ENCODE results near the gene ZNF451. TPM values are rescaled to one million over a fixed set of nuclear protein-coding genes. Genes with fewer than 3 reads are reported as not detected.
"Not testable (repeated sequence)": the region's sequence is repeated elsewhere in the genome, so short reads cannot be mapped to it uniquely, and the experiment has no call there.

ZNF451 gene
- total RNA-seq, 1 experiment from 2014 or later, result 62.3 TPM

DNA sequence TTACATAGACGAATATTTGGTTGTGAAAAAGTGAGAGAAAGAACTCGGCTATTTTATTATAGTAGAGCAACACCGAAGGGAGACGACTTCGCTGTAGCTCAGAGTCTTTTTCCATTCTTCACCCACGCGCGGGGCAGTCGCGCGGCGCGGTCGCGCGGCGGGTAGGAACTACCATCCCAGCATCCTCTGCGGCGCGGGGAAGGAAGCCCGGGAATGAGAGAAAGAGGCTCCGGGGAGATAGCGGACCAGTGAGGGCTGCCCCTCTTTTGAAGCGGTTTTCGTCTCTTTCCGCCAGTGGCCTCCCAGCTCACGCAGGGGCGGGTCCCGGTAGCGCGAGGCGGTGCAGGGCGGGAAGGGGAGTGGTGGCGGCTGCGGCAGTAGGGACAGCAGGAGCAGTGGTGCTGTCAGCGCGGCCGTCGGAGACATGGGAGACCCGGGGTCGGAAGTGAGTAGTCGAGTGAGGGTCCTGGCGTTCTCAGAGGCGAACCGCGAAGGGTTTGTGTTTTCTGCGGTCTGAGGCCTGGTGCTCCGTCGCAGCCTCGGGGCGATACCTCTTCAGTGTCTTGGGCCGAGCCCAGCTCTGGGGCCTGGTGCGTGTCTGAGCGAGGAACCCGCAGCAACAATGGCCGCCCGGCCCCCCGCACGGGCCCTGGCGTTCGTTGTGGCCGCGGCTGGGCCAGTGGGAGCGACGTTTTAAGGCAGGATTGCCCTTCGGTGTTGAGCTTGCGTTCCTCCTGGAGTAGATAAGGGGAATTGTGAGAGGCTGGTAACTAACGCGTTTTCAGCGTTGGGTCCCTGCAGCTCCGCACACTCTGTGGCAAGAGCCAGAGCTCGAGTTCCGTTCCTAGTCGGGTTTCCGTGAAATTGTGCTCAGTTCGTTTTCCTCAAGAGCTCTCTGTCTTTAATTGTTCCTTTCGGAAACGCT is 43.4 kb upstream of the ZNF451 start, which contains the start of gene KIAA1586:
TSS of gene KIAA1586 (plus strand) at position 362 of the 925 bp plus-strand sequence. CDS start at position 425, 63 bp downstream.
- peaks cover 19% of the 10 kb centered on the region for H3K36me3 Mint-ChIP-seq (ENCODE audit: insufficient read depth, unreplicated experiment)
- H3K27me3 Mint-ChIP-seq (ENCODE audit: insufficient read depth, unreplicated experiment); H3K9me3 Mint-ChIP-seq (ENCODE audit: unreplicated experiment); CTCF ChIA-PET; H3K4me1 ChIP-seq; H3K36me3 ChIP-seq (ENCODE audit: control insufficient read depth, insufficient read depth, low read length); H3K9me3 ChIP-seq; H3K27me3 ChIP-seq (replicated peaks; ENCODE audit: control insufficient read depth, insufficient read depth, low read length); BruUV-seq (replicated peaks); H3K4me1 Mint-ChIP-seq (ENCODE audit: low read depth, unreplicated experiment): not testable (repeated sequence)
- DNase-seq, result peak; percentile 90 to 91
- POLR2A ChIA-PET, result interaction anchor here (0.6 kb wide), 1 partner anchor 78 kb away, joined by 10 read pairs; no protein-coding TSS in a partner anchor
- intact Hi-C loops (cut with micrococcal nuclease; ENCODE audit: unreplicated experiment), result loop anchor here (2.0 to 5.0 kb wide), 2 partner anchors 41 to 126 kb away; partner anchors contain the start of gene BAG2
- peak within 1 kb of the TSS; percentile 62 for H3K4me3 ChIP-seq (ENCODE audit: low read depth, low read length)
- peak within 1 kb of the TSS; percentile 73 for H3K27ac Mint-ChIP-seq (ENCODE audit: unreplicated experiment)
- peak within 1 kb of the TSS; percentile 92 for H3K4me3 Mint-ChIP-seq (ENCODE audit: unreplicated experiment)

GRCh38 chr6:57047257-57047585 is 42.8 kb upstream of the ZNF451 start:
- DNase-seq; H3K9me3 Mint-ChIP-seq (ENCODE audit: unreplicated experiment); H3K27me3 ChIP-seq (replicated peaks; ENCODE audit: control insufficient read depth, insufficient read depth, low read length); CTCF ChIA-PET; H3K27ac Mint-ChIP-seq (ENCODE audit: unreplicated experiment); POLR2A ChIA-PET; H3K4me3 ChIP-seq (ENCODE audit: low read depth, low read length); H3K4me3 Mint-ChIP-seq (ENCODE audit: unreplicated experiment); H3K4me1 Mint-ChIP-seq (ENCODE audit: low read depth, unreplicated experiment); H3K27me3 Mint-ChIP-seq (ENCODE audit: insufficient read depth, unreplicated experiment); H3K9me3 ChIP-seq; H3K36me3 ChIP-seq (ENCODE audit: control insufficient read depth, insufficient read depth, low read length); H3K4me1 ChIP-seq; BruUV-seq (replicated peaks): not testable (repeated sequence)
- intact Hi-C loops (cut with micrococcal nuclease; ENCODE audit: unreplicated experiment), result loop anchor here (2.0 to 5.0 kb wide), 2 partner anchors 40 to 126 kb away; partner anchors contain the start of gene BAG2
- peaks cover 19% of the 10 kb centered on the region for H3K36me3 Mint-ChIP-seq (ENCODE audit: insufficient read depth, unreplicated experiment)

GRCh38 chr6:57047859-57048258 is 42.1 kb upstream of the ZNF451 start:
- CTCF ChIA-PET; H3K9me3 Mint-ChIP-seq (ENCODE audit: unreplicated experiment); H3K36me3 ChIP-seq (ENCODE audit: control insufficient read depth, insufficient read depth, low read length); H3K4me3 ChIP-seq (ENCODE audit: low read depth, low read length); POLR2A ChIA-PET; BruUV-seq (replicated peaks); DNase-seq; H3K4me1 ChIP-seq; H3K4me1 Mint-ChIP-seq (ENCODE audit: low read depth, unreplicated experiment); H3K27ac Mint-ChIP-seq (ENCODE audit: unreplicated experiment); H3K27me3 ChIP-seq (replicated peaks; ENCODE audit: control insufficient read depth, insufficient read depth, low read length); H3K27me3 Mint-ChIP-seq (ENCODE audit: insufficient read depth, unreplicated experiment); H3K9me3 ChIP-seq: not testable (repeated sequence)
- intact Hi-C loops (cut with micrococcal nuclease; ENCODE audit: unreplicated experiment), result loop anchor here (2.0 to 5.0 kb wide), 2 partner anchors 39 to 125 kb away; partner anchors contain the start of gene BAG2
- Mint-ChIP-seq H3K36me3 (ENCODE audit: insufficient read depth, unreplicated experiment) (peaks cover 23% of the 10 kb centered on the region), H3K4me3 (ENCODE audit: unreplicated experiment) (peak overlapping the region; percentile 8)

- Histone ChIP-seq H3K36me3 (ENCODE audit: control insufficient read depth, insufficient read depth, low read length) (no peaks in the 10 kb centered on the region), H3K4me3 (ENCODE audit: low read depth, low read length) (no peak overlapping the region), H3K9me3 (no peaks in the 10 kb centered on the region), H3K4me1 (0 out of 2 replicates have a peak, but pooled peaks cover 5% of the 10 kb centered on the region), H3K27me3 (replicated peaks; ENCODE audit: control insufficient read depth, insufficient read depth, low read length) (no peaks in the 10 kb centered on the region)
- TF ChIP-seq, protein P1, sequence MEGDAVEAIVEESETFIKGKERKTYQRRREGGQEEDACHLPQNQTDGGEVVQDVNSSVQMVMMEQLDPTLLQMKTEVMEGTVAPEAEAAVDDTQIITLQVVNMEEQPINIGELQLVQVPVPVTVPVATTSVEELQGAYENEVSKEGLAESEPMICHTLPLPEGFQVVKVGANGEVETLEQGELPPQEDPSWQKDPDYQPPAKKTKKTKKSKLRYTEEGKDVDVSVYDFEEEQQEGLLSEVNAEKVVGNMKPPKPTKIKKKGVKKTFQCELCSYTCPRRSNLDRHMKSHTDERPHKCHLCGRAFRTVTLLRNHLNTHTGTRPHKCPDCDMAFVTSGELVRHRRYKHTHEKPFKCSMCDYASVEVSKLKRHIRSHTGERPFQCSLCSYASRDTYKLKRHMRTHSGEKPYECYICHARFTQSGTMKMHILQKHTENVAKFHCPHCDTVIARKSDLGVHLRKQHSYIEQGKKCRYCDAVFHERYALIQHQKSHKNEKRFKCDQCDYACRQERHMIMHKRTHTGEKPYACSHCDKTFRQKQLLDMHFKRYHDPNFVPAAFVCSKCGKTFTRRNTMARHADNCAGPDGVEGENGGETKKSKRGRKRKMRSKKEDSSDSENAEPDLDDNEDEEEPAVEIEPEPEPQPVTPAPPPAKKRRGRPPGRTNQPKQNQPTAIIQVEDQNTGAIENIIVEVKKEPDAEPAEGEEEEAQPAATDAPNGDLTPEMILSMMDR (IDR thresholded peaks at IDR 0.05; ENCODE audit: insufficient read depth in 1 of 2, low read depth in 1 of 2, low read length in 1 of 2, severe bottlenecking in 1 of 2, unreplicated experiment in 1 of 2), result no peak
- ChIA-PET CTCF (no interaction called here), POLR2A (no interaction called here)
- intact Hi-C loops (cut with micrococcal nuclease; ENCODE audit: unreplicated experiment), result loop anchor here (5.0 kb wide), 1 partner anchor 39 kb away; no protein-coding TSS in a partner anchor
- H3K4me3 Mint-ChIP-seq (ENCODE audit: unreplicated experiment), result no peak overlapping the region
- no peaks in the 10 kb centered on the region for H3K9me3 Mint-ChIP-seq (ENCODE audit: unreplicated experiment)
- H3K27me3 Mint-ChIP-seq (ENCODE audit: insufficient read depth, unreplicated experiment), result peaks cover 4% of the 10 kb centered on the region
- H3K4me1 Mint-ChIP-seq (ENCODE audit: low read depth, unreplicated experiment), result no peaks in the 10 kb centered on the region
- peaks cover 29% of the 10 kb centered on the region for H3K36me3 Mint-ChIP-seq (ENCODE audit: insufficient read depth, unreplicated experiment)
- no TSS peak for BruUV-seq (replicated peaks)
- H3K27ac Mint-ChIP-seq (ENCODE audit: unreplicated experiment), result no peak overlapping the region
- DNase-seq, result no peak
These were observed 41.4 kb upstream of the ZNF451 start for GRCh38 chr6:57048577-57048976.

Data from Caco-2 (cell line).